Measurements from ENCODE around the gene SMG5. TPM values are rescaled to one million over a fixed set of nuclear protein-coding genes. Genes with fewer than 3 reads are reported as not detected.

SMG5 gene
- total RNA-seq, 1 experiment from 2014 or later, result 103 TPM

- Histone ChIP-seq H3K79me2 (ENCODE audit: insufficient read depth, low read length) (no peaks in the 10 kb centered on the region), H3K18ac (ENCODE audit: insufficient read length, low read depth, low read length) (no peak overlapping the region), H2AK5ac (ENCODE audit: insufficient read length, low read length) (no peak overlapping the region), H3K79me1 (ENCODE audit: insufficient read depth, low read depth, low read length, poor library complexity, severe bottlenecking) (no peaks in the 10 kb centered on the region), H2BK15ac (ENCODE audit: low read depth, low read length) (no peak overlapping the region), H2BK20ac (ENCODE audit: low read depth, low read length, poor library complexity, severe bottlenecking) (no peak overlapping the region), H3K4me2 (ENCODE audit: insufficient read depth, insufficient read length, low read length) (no peak overlapping the region), H4K5ac (ENCODE audit: insufficient read length, low read depth, low read length) (no peak overlapping the region), H3K4me1 (ENCODE audit: insufficient read depth, low read length) (no peaks in the 10 kb centered on the region), H3K27me3 (ENCODE audit: insufficient read depth, low read length) (no peaks in the 10 kb centered on the region; the same call in 1 of the 2 replicates), H3K9me3 (ENCODE audit: control insufficient read depth, low read depth, low read length) (no peaks in the 10 kb centered on the region), H3K23ac (ENCODE audit: insufficient read length, low read depth, low read length) (no peak overlapping the region), H3K23me2 (ENCODE audit: insufficient read length, low read depth, low read length, poor library complexity, severe bottlenecking) (no peaks in the 10 kb centered on the region), H3K14ac (ENCODE audit: insufficient read depth, low read length) (no peak overlapping the region), H3T11ph (ENCODE audit: low read length) (no peak overlapping the region), H3K56ac (ENCODE audit: insufficient read length, low read depth, low read length) (no peak overlapping the region), H4K91ac (ENCODE audit: insufficient read length, low read depth, low read length) (no peak overlapping the region), H3K4ac (ENCODE audit: low read depth, low read length) (no peak overlapping the region), H3K27ac (ENCODE audit: insufficient read length, low read depth, low read length) (no peak overlapping the region), H3K9ac (ENCODE audit: extremely low read depth, insufficient read length, low read length) (no peak overlapping the region), H2AFZ (ENCODE audit: low read length) (no peak overlapping the region), H2BK120ac (ENCODE audit: low read depth, low read length, poor library complexity, severe bottlenecking) (no peak overlapping the region), H2BK12ac (ENCODE audit: insufficient read length, low read depth, low read length) (no peak overlapping the region), H2BK5ac (ENCODE audit: insufficient read length, low read length) (no peak overlapping the region), H4K20me1 (ENCODE audit: control insufficient read depth, insufficient read depth, insufficient read length) (peaks cover 2% of the 10 kb centered on the region), H4K8ac (replicated peaks; ENCODE audit: insufficient read length, low read depth, low read length) (no peak overlapping the region)
- Mint-ChIP-seq H3K36me3 (ENCODE audit: insufficient read depth in 1 of 3, low read depth in 3 of 3) (peaks cover 31 to 72% (median 61%) of the 10 kb centered on the region in 3 experiments), H3K4me1 (peaks cover 5 to 7% of the 10 kb centered on the region in 2 experiments), H3K4me3 (no peak overlapping the region), H3K9me3 (no peaks in the 10 kb centered on the region; a peak in 1 of 5 replicates), H3K27me3 (ENCODE audit: low read depth) (no peaks in the 10 kb centered on the region), H3K27ac (peak overlapping the region in 2 of 3 experiments; percentile 6 to 34; a peak in 4 of 7 replicates)
- no CpG with 5 or more reads among the region's 13 CpGs for WGBS (ENCODE audit: extremely low coverage, insufficient read length, low lambda C conversion rate)
- TF ChIP-seq CTCF (conservative IDR thresholded peaks at IDR 0.05), result no peak
- DNase-seq, result no peak
Observed at GRCh38 chr1:156221986-156222692, 60.5 kb downstream of the SMG5 start.
